ENCODE measurements around the gene FIGNL2. TPM values are rescaled to one million over a fixed set of nuclear protein-coding genes. Genes with fewer than 3 reads are reported as not detected.
A peak's percentile ranks its signal among the peaks of the same experiment; 100 is the strongest.

FIGNL2 gene
- total RNA-seq, 8 experiments from 2014 or later = 0.46 to 25.3 (median 2.1) TPM

DNA sequence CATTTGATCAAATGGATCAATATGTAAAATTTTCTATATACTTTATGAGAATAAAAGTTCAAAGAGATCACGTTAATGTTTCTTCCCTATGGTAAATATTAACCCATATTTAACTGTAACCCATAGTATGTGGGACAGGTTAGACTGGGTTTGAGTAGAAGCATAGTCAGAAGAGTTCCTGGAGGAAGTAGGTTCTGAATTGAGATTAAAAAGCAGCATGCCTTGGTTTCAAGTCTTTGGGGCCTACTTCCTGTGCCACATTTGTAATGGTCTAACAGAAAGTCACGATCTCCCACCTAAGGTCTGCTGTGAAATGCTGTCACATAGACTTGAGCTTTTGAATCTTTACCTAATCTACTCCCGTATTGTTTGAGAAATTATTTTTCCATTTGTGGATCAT, 63.8 kb downstream of the FIGNL2 start:
- Histone ChIP-seq H3K4me3 (no peak overlapping the region), H3K27ac (no peak overlapping the region), H3K4me1 (replicated peaks in 1 of 2) (no peaks in the 10 kb centered on the region)
- no peak for ATAC-seq (replicated peaks in 6 of 8)
- WGBS, 10 experiments = 72 to 100% (median 94%) methylated on average over 1 to 3 of the region's 3 CpGs
- in situ Hi-C loops (cut with MboI; ENCODE audit: low pct_unique_long_range_greater_than_20kb in 2 of 9, low sequenced_read_pairs in 9 of 9, unreplicated experiment in 9 of 9) = no loop called here

- no peak overlapping the region for H3K27ac ChIP-seq
- no peak for ATAC-seq (replicated peaks in 6 of 8)
- in situ Hi-C loops (cut with MboI; ENCODE audit: low pct_unique_long_range_greater_than_20kb in 2 of 9, low sequenced_read_pairs in 9 of 9, unreplicated experiment in 9 of 9) = no loop called here
- H3K4me1 ChIP-seq (replicated peaks in 1 of 2) = no peaks in the 10 kb centered on the region
- no peak overlapping the region for H3K4me3 ChIP-seq
- WGBS, 10 experiments = 89 to 100% (median 95%) methylated on average over 1 to 5 of the region's 5 CpGs; no CpG with 5 or more reads in 2 of the 10 experiments
These were observed 68.6 kb downstream of the FIGNL2 start for GRCh38 chr12:51779876-51780275.

DNA sequence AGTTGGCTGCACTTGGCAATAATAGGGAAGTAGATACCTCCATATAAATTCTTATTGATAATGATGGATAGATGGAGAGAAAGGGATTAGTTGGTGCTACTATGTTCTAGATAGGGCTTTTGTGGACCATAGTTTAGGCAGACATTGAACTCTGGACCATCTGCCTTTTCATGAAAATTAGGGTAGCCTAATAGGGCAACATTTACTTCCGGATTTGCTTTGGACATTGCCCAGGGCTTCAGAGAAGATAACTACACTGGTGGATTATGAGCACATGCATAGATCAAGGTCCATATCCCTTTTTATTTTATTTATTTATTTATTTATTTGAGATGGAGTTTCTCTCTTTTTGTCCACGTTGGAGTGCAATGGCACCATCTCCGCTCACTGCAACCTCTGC, 70.5 kb downstream of the FIGNL2 start:
- WGBS, 10 experiments = 81 to 100% (median 100%) methylated on average over 1 to 3 of the region's 3 CpGs; no CpG with 5 or more reads in 3 of the 10 experiments
- no peak for ATAC-seq (replicated peaks in 6 of 8)
- H3K4me3 ChIP-seq = no peak overlapping the region
- H3K4me1 ChIP-seq (replicated peaks in 1 of 2) = no peaks in the 10 kb centered on the region
- no peak overlapping the region for H3K27ac ChIP-seq
- in situ Hi-C loops (cut with MboI; ENCODE audit: low pct_unique_long_range_greater_than_20kb in 2 of 9, low sequenced_read_pairs in 9 of 9, unreplicated experiment in 9 of 9) = no loop called here

- 40 to 83% (median 71%) methylated on average over 1 to 2 of the region's 2 CpGs; no CpG with 5 or more reads in 3 of the 10 experiments for WGBS, 10 experiments
- Histone ChIP-seq H3K4me1 (replicated peaks in 1 of 2) (no peaks in the 10 kb centered on the region), H3K27ac (no peak overlapping the region), H3K4me3 (no peak overlapping the region)
- in situ Hi-C loops (cut with MboI; ENCODE audit: low pct_unique_long_range_greater_than_20kb in 2 of 9, low sequenced_read_pairs in 9 of 9, unreplicated experiment in 9 of 9) = no loop called here
- ATAC-seq (replicated peaks in 6 of 8) = no peak
These were observed 71.1 kb downstream of the FIGNL2 start for GRCh38 chr12:51777457-51777856.

GRCh38 chr12:51774933-51775332, 73.6 kb downstream of the FIGNL2 start:
- no peak for ATAC-seq (replicated peaks in 6 of 8)
- no peak overlapping the region for H3K4me3 ChIP-seq
- H3K27ac ChIP-seq = no peak overlapping the region
- in situ Hi-C loops (cut with MboI; ENCODE audit: low pct_unique_long_range_greater_than_20kb in 2 of 9, low sequenced_read_pairs in 9 of 9, unreplicated experiment in 9 of 9) = loop anchor here in 1 of 9 experiments (25.0 kb wide), 1 partner anchor 112 kb away; the partner anchor contains the start of gene ANKRD33
- WGBS, 10 experiments = 60 to 100% (median 86%) methylated on average over 1 to 2 of the region's 2 CpGs; no CpG with 5 or more reads in 2 of the 10 experiments
- H3K4me1 ChIP-seq (replicated peaks in 1 of 2) = no peaks in the 10 kb centered on the region

- H3K4me1 ChIP-seq (replicated peaks in 1 of 2) = no peaks in the 10 kb centered on the region
- no peak overlapping the region for H3K27ac ChIP-seq
- peak in 2 of 8 experiments; percentile 54 to 55 for ATAC-seq (replicated peaks in 6 of 8)
- 88 to 100% (median 100%) methylated on average over 1 of the region's 2 CpGs; no CpG with 5 or more reads in 6 of the 10 experiments for WGBS, 10 experiments
- in situ Hi-C loops (cut with MboI; ENCODE audit: low pct_unique_long_range_greater_than_20kb in 2 of 9, low sequenced_read_pairs in 9 of 9, unreplicated experiment in 9 of 9) = loop anchor here in 1 of 9 experiments (25.0 kb wide), 1 partner anchor 114 kb away; the partner anchor contains the start of gene ANKRD33
- no peak overlapping the region for H3K4me3 ChIP-seq
These were observed 75.2 kb downstream of the FIGNL2 start for GRCh38 chr12:51773145-51773869.

DNA sequence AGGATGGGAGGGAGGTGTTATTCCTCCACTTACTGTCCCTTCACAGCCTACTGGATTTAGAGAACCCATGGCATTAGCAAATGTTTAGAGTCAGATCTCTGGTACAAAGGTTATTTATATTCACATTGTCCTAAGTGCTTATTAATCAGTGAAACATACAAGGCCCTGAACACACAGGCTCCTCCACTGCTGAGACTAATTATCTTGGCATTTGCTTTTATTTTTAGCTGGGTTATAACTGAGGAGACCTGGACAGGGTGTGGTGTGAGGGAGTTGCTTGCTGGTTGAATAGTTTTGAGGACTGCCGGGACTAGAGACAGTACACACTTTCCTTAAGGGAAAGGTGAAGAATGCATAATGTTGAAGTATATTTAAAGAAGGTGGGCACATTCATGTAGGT, 77.5 kb downstream of the FIGNL2 start:
- in situ Hi-C loops (cut with MboI; ENCODE audit: low pct_unique_long_range_greater_than_20kb in 2 of 9, low sequenced_read_pairs in 9 of 9, unreplicated experiment in 9 of 9) = loop anchor here in 1 of 9 experiments (25.0 kb wide), 1 partner anchor 116 kb away; the partner anchor contains the start of gene ANKRD33
- peak in 2 of 8 experiments; percentile 55 to 80 for ATAC-seq (replicated peaks in 6 of 8)
- 29 to 100% (median 100%) methylated on average over 1 of the region's 1 CpG; no CpG with 5 or more reads in 3 of the 10 experiments for WGBS, 10 experiments
- Histone ChIP-seq H3K4me3 (no peak overlapping the region), H3K27ac (no peak overlapping the region), H3K4me1 (replicated peaks in 1 of 2) (no peaks in the 10 kb centered on the region)

Other genes starting within 250 kb of the FIGNL2 start
- under 1 TPM in 6 of 8 experiments, not detected in 2; 0.05 to 1.00 (median 0.35) TPM for gene ANKRD33, start 39.4 kb upstream of the FIGNL2 start, total RNA-seq
- gene ACVRL1, start 58.8 kb upstream of the FIGNL2 start, total RNA-seq = 10 to 100 TPM in 1 of 8 experiments, under 1 TPM in 7; 0.05 to 10.6 (median 0.58) TPM
- gene ACVR1B, start 103.0 kb upstream of the FIGNL2 start, total RNA-seq = 10 to 100 TPM in 7 of 8 experiments, 1 to 10 TPM in 1; 9.0 to 62.0 (median 36.6) TPM
- 10 to 100 TPM in 3 of 8 experiments, 1 to 10 TPM in 5; 2.9 to 45.8 (median 5.7) TPM for gene TAMALIN, start 158.2 kb upstream of the FIGNL2 start, total RNA-seq
- 10 to 100 TPM in 2 of 8 experiments, 1 to 10 TPM in 6; 3.4 to 11.8 (median 7.7) TPM for gene NR4A1, start 202.7 kb upstream of the FIGNL2 start, total RNA-seq
- gene ATG101, start 221.3 kb upstream of the FIGNL2 start, total RNA-seq = 10 to 100 TPM; 27.4 to 55.1 (median 35.8) TPM
- gene SMIM41, start 231.0 kb upstream of the FIGNL2 start, total RNA-seq = not detected

Data from motor neuron (in vitro differentiated cells).